H1 (cell line): ENCODE data around the gene SERPINE3. TPM values are rescaled to one million over a fixed set of nuclear protein-coding genes. Genes with fewer than 3 reads are reported as not detected.
A peak's percentile ranks its signal among the peaks of the same experiment; 100 is the strongest.

Experiments
- CTCF ChIA-PET: fragments of 300-600 bp; sonication (Branson Sonifier 250); formaldehyde crosslinking; loops from one replicate; lab custom pipeline; 2021; ENCODE audit not compliant: partially characterized antibody; lab: Charles Lee
- POLR2A ChIA-PET: fragments of 300-600 bp; sonication (Branson Sonifier 250); formaldehyde crosslinking; loops from one replicate; lab custom pipeline; 2021; ENCODE audit warnings: inconsistent platforms; ENCODE audit not compliant: partially characterized antibody; lab: Charles Lee
- DNase-seq, 2 experiments: peaks; one replicate each; pipeline versions ENCODE4 v3.0.0 to v3.0.0-alpha.2; 2010 to 2022; ENCODE audit warnings: low spot score in 2 of 2, low read depth in 1 of 2, mixed read lengths in 1 of 2
- FAIRE-seq: peaks from 2 replicates; lab custom pipeline; 2011; peaks lifted over from hg19 to GRCh38; lab: Jason Lieb, UNC
- H2AFZ ChIP-seq: 2 replicates; pipeline ENCODE4 v1.8.1; 2012; ENCODE audit warnings: low read length, inconsistent platforms
- H2AK5ac ChIP-seq: 2 replicates; pipeline ENCODE4 v1.6.1; 2013; ENCODE audit warnings: low read depth, low read length
- H2BK120ac ChIP-seq: replicated peaks from 2 replicates; pipeline ENCODE3; 2013; ENCODE audit warnings: low read depth, low read length, inconsistent platforms
- H2BK12ac ChIP-seq: 2 replicates; pipeline ENCODE4 v1.6.1; 2013; ENCODE audit warnings: low read depth, low read length
- H2BK15ac ChIP-seq: 2 replicates; pipeline ENCODE4 v1.6.1; 2013; ENCODE audit warnings: low read length
- H2BK20ac ChIP-seq: 2 replicates; pipeline ENCODE4 v1.6.1; 2013; ENCODE audit warnings: low read length
- H2BK5ac ChIP-seq: 2 replicates; pipeline ENCODE4 v1.6.1; 2013; ENCODE audit warnings: low read depth, low read length
- H3K14ac ChIP-seq: 2 replicates; pipeline ENCODE4 v1.6.1; 2013; ENCODE audit warnings: inconsistent platforms; ENCODE audit not compliant: insufficient read length
- H3K18ac ChIP-seq: 2 replicates; pipeline ENCODE4 v1.6.1; 2013; ENCODE audit warnings: low read length; ENCODE audit errors: extremely low read depth
- H3K23ac ChIP-seq: 2 replicates; pipeline ENCODE4 v1.6.1; 2013; ENCODE audit warnings: inconsistent platforms; ENCODE audit not compliant: insufficient read length
- H3K23me2 ChIP-seq: 2 replicates; pipeline ENCODE4 v1.6.1; 2013; ENCODE audit warnings: low read depth, low read length
- H3K27ac ChIP-seq: 2 replicates; pipeline ENCODE4 v1.6.1; 2011; ENCODE audit warnings: low read depth, low read length, inconsistent platforms
- H3K27me3 ChIP-seq, 4 experiments: replicated peaks in 1 of 4; 1 replicate in 1 of 4; 2 replicates in 3 of 4; pipeline versions ENCODE4 v1.6.1 to v1.8.1; 2011 to 2013; ENCODE audit warnings: low read length in 3 of 4, mild to moderate bottlenecking in 3 of 4, inconsistent platforms in 2 of 4, mixed read lengths in 2 of 4, moderate library complexity in 1 of 4; ENCODE audit not compliant: control insufficient read depth in 3 of 4, insufficient read depth in 3 of 4; ENCODE audit errors: extremely low read depth in 1 of 4
- H3K36me3 ChIP-seq, 4 experiments: 2 replicates each; pipeline versions ENCODE4 v1.6.1 to v1.8.1; 2011 to 2013; ENCODE audit warnings: mild to moderate bottlenecking in 4 of 4, low read length in 3 of 4, moderate library complexity in 2 of 4, control low read depth in 1 of 4, inconsistent platforms in 1 of 4; ENCODE audit not compliant: insufficient read depth in 4 of 4, control insufficient read depth in 2 of 4
- H3K4ac ChIP-seq: replicated peaks from 2 replicates; pipeline ENCODE3; 2013; ENCODE audit warnings: low read length, low read depth, mixed read lengths, inconsistent platforms; ENCODE audit not compliant: insufficient read length
- H3K4me1 ChIP-seq, 4 experiments: replicated peaks in 1 of 4; 1 replicate in 1 of 4; 2 replicates in 3 of 4; pipeline versions ENCODE4 v1.6.1 to v1.8.1; 2011 to 2013; ENCODE audit warnings: low read length in 3 of 4, inconsistent platforms in 2 of 4, mixed read lengths in 1 of 4; ENCODE audit not compliant: insufficient read depth in 4 of 4, control insufficient read depth in 3 of 4
- H3K4me2 ChIP-seq, 2 experiments: 2 replicates each; pipeline versions ENCODE4 v1.6.1 to v1.8.1; 2011 to 2013; ENCODE audit warnings: low read depth in 2 of 2, low read length in 2 of 2, control low read depth in 1 of 2, inconsistent platforms in 1 of 2, mild to moderate bottlenecking in 1 of 2; ENCODE audit not compliant: insufficient read depth in 1 of 2
- H3K4me3 ChIP-seq, 4 experiments: fragments of 200-600, 300-600 bp in 1 of 4; sonication (generic), shearing (Covaris generic), sonication (Bioruptor Twin) in 1 of 4; 2 replicates each; pipeline versions ENCODE4 v1.5.1 to v1.8.1; 2011 to 2016; ENCODE audit warnings: low read length in 4 of 4, low read depth in 3 of 4, control low read depth in 2 of 4, inconsistent platforms in 2 of 4, mild to moderate bottlenecking in 2 of 4, mixed read lengths in 1 of 4, moderate library complexity in 1 of 4; ENCODE audit not compliant: insufficient read depth in 2 of 4; ENCODE audit errors: extremely low read depth in 1 of 4
- H3K56ac ChIP-seq: replicated peaks from 2 replicates; pipeline ENCODE3; 2013; ENCODE audit warnings: low read depth, mild to moderate bottlenecking, mixed read lengths, low read length, inconsistent platforms; ENCODE audit not compliant: insufficient read length
- H3K79me1 ChIP-seq: 2 replicates; pipeline ENCODE4 v1.6.1; 2013; ENCODE audit warnings: low read depth, low read length, control low read depth
- H3K79me2 ChIP-seq, 2 experiments: 2 replicates each; pipeline versions ENCODE4 v1.6.1 to v1.8.1; 2012 to 2013; ENCODE audit warnings: low read length in 2 of 2, mild to moderate bottlenecking in 2 of 2, inconsistent platforms in 1 of 2; ENCODE audit not compliant: insufficient read depth in 2 of 2, control insufficient read depth in 1 of 2
- H3K9ac ChIP-seq, 4 experiments: replicated peaks in 1 of 4; 1 replicate in 1 of 4; 2 replicates in 3 of 4; pipeline versions ENCODE4 v1.6.1 to v1.8.1; 2011 to 2013; ENCODE audit warnings: low read depth in 3 of 4, low read length in 3 of 4, control low read depth in 2 of 4, mild to moderate bottlenecking in 2 of 4, moderate library complexity in 2 of 4, inconsistent platforms in 1 of 4; ENCODE audit errors: extremely low read depth in 1 of 4
- H3K9me3 ChIP-seq, 2 experiments: 2 replicates each; pipeline versions ENCODE4 v1.6.1 to v1.8.1; 2012 to 2013; ENCODE audit warnings: mild to moderate bottlenecking in 2 of 2, moderate library complexity in 2 of 2, control low read depth in 1 of 2, inconsistent platforms in 1 of 2, low read depth in 1 of 2, low read length in 1 of 2, mixed read lengths in 1 of 2; ENCODE audit not compliant: insufficient read depth in 2 of 2
- H4K20me1 ChIP-seq, 2 experiments: replicated peaks in 1 of 2; 2 replicates each; pipeline versions ENCODE3 to v1.8.1; 2011 to 2013; ENCODE audit warnings: inconsistent platforms in 2 of 2, low read length in 2 of 2, mild to moderate bottlenecking in 1 of 2; ENCODE audit not compliant: insufficient read depth in 2 of 2, control insufficient read depth in 1 of 2
- H4K5ac ChIP-seq: 2 replicates; pipeline ENCODE4 v1.6.1; 2013; ENCODE audit warnings: low read length, low read depth, mixed read lengths, inconsistent platforms; ENCODE audit not compliant: insufficient read length
- H4K8ac ChIP-seq: 2 replicates; pipeline ENCODE4 v1.8.0; 2013; ENCODE audit warnings: mild to moderate bottlenecking, moderate library complexity, low read length, inconsistent platforms; ENCODE audit not compliant: insufficient read depth; ENCODE audit errors: extremely low read depth
- H4K91ac ChIP-seq: replicated peaks from 2 replicates; pipeline ENCODE3; 2013; ENCODE audit warnings: low read length, mixed read lengths, inconsistent platforms; ENCODE audit not compliant: insufficient read length
- CEBPB ChIP-seq: IDR thresholded peaks from 2 replicates; pipeline ENCODE4 v1.6.1; 2012; ENCODE audit warnings: low read depth, low read length
- SIN3A ChIP-seq, 2 experiments: IDR thresholded peaks in 1 of 2; conservative IDR thresholded peaks in 1 of 2; 2 replicates each; pipeline ENCODE4 v1.6.1; 2011 to 2012; ENCODE audit warnings: low read length in 2 of 2, improper control_type of control experiment in 1 of 2, low read depth in 1 of 2, mild to moderate bottlenecking in 1 of 2
- SP2 ChIP-seq: IDR thresholded peaks from 2 replicates; pipeline ENCODE4 v1.6.1; 2012; ENCODE audit warnings: mild to moderate bottlenecking, low read length, inconsistent platforms
- WGBS, 2 experiments: shearing (Covaris generic) in 1 of 2; methylation state at CpG; one replicate each; pipeline versions ENCODE4 v1.1.6 to v1.1.7; 2013 to 2015; ENCODE audit warnings: low lambda C conversion rate in 2 of 2, mixed read lengths in 2 of 2, inconsistent platforms in 1 of 2, low coverage in 1 of 2, missing lambda C conversion rate in 1 of 2; ENCODE audit not compliant: insufficient replicate concordance in 2 of 2, insufficient coverage in 1 of 2, insufficient read length in 1 of 2; ENCODE audit errors: extremely low coverage in 1 of 2, missing lambda C conversion rate in 1 of 2; 5-methylcytosine and 5-hydroxymethylcytosine counted together
- polyA plus RNA-seq, 7 experiments: library from polyadenylated mRNA; depleted of rRNA in 3 of 7; stranded (reverse) in 5 of 7; unstranded in 2 of 7; fragments of >200 nt in 5 of 7; fragments of 200-250 nt in 2 of 7; gene quantifications; 1 replicate in 5 of 7; 2 replicates in 1 of 7; 4 replicates in 1 of 7; pipeline versions ENCODE4 v1.2.1 to v1.2.3, GENCODE V29; 2011 to 2013; ENCODE audit warnings: missing spikeins in 2 of 7, mixed read lengths in 2 of 7
- total RNA-seq: library from RNA; stranded (reverse); fragmentation: NEBNext Ultra II Directional; extraction: Animal tissue kit (Norgen Biotek cat#: 25700); gene quantifications from 2 replicates; pipeline ENCODE4 v1.2.1, GENCODE V29; 2021

SERPINE3 gene
- total and polyA plus RNA-seq, 2 of the 8 experiments (the other 6 are each of a cell fraction or from before 2014, with no cell fraction given), result 0.34 to 1.0 TPM

GRCh38 chr13:51355217-51355616, 15.7 kb downstream of the SERPINE3 start:
- FAIRE-seq, result no peak
- H3K56ac ChIP-seq, result no peak overlapping the region
- no peak overlapping the region; the same call in 1 of the 2 replicates for H3K18ac ChIP-seq
- CTCF ChIA-PET, result interaction anchor here (0.7 to 1.4 kb wide), 2 partner anchors 8 to 443 kb away, joined by 3 read pairs; no protein-coding TSS in a partner anchor
- no peak overlapping the region for H3K4me3 ChIP-seq
- no peaks in the 10 kb centered on the region for H4K20me1 ChIP-seq
- no peak overlapping the region for H2BK120ac ChIP-seq
- H2AK5ac ChIP-seq, result no peak overlapping the region; the same call in 1 of the 2 replicates
- H3K36me3 ChIP-seq, result no peaks in the 10 kb centered on the region
- H2BK12ac ChIP-seq, result no peak overlapping the region
- H3K27ac ChIP-seq, result no peak overlapping the region
- no peak overlapping the region for H3K14ac ChIP-seq
- TF ChIP-seq SIN3A (conservative IDR thresholded peaks at IDR 0.05 in 1 of 2, IDR thresholded peaks at IDR 0.05 in 1 of 2; ENCODE audit: low read depth in 1 of 2, low read length in 2 of 2) (no peak), SP2 (no peak), CEBPB (no peak)
- TF ChIP-seq, all 59 proteins: peak for 0
- Histone ChIP-seq H3K23ac (no peak overlapping the region), H3K4me2 (no peak overlapping the region), H3K4ac (no peak overlapping the region), H4K8ac (no peak overlapping the region), H4K5ac (no peak overlapping the region), H3K27me3 (no peaks in the 10 kb centered on the region), H3K79me1 (no peaks in the 10 kb centered on the region), H3K4me1 (no peaks in the 10 kb centered on the region), H2BK5ac (no peak overlapping the region), H3K9ac (no peak overlapping the region), H3K9me3 (no peaks in the 10 kb centered on the region), H4K91ac (no peak overlapping the region), H2AFZ (no peak overlapping the region), H2BK20ac (peak overlapping the region; percentile 38; the same call in 1 of the 2 replicates), H3K23me2 (no peaks in the 10 kb centered on the region), H2BK15ac (peak overlapping the region; percentile 36; the same call in 1 of the 2 replicates), H3K79me2 (no peaks in the 10 kb centered on the region)
- WGBS, 2 experiments, result 84% methylated on average over 2 of the region's 2 CpGs; no CpG with 5 or more reads in 1 of the 2 experiments
- no peak for DNase-seq
- POLR2A ChIA-PET, result no interaction called here
